B cell (primary cell): ENCODE results near the gene ADAMTS17. TPM values are rescaled to one million over a fixed set of nuclear protein-coding genes. Genes with fewer than 3 reads are reported as not detected.

Source experiments
- ATAC-seq: fragments of 200-7000 bp; cut with Tn5 transposase; one replicate; pipeline ENCODE4 v1.10.0; 2021; ENCODE audit warnings: low read depth, mild to moderate bottlenecking, moderate number of reproducible peaks, moderate library complexity
- CTCF ChIA-PET: fragments of 350-600 bp; sonication (Branson Sonifier 250); formaldehyde crosslinking; loops from one replicate; lab custom pipeline; 2021; ENCODE audit warnings: antibody characterized with exemption, inconsistent platforms; lab: Charles Lee
- POLR2A ChIA-PET: fragments of 350-600 bp; sonication (Branson Sonifier 250); formaldehyde crosslinking; loops from one replicate; lab custom pipeline; 2021; ENCODE audit warnings: antibody characterized with exemption; lab: Charles Lee
- DNase-seq: peaks from one replicate; pipeline ENCODE4 v3.0.0; 2013
- H2AFZ ChIP-seq: 2 replicates; pipeline ENCODE4 v1.6.1; 2012; ENCODE audit warnings: mild to moderate bottlenecking, low read depth, low read length; ENCODE audit not compliant: insufficient read depth, poor library complexity, severe bottlenecking
- H3K27ac ChIP-seq, 2 donors: 1 replicate in 1 of 2; 2 replicates in 1 of 2; pipeline ENCODE4 v1.5.1; 2012 to 2013; ENCODE audit warnings: low read length in 2 of 2, mild to moderate bottlenecking in 2 of 2, moderate library complexity in 1 of 2
- H3K27me3 ChIP-seq, 4 experiments: fragments of 200-600 bp in 1 of 4; sonication (generic) in 1 of 4; replicated peaks in 1 of 4; 1 replicate in 2 of 4; 2 replicates in 2 of 4; pipeline versions ENCODE4 v1.6.1 to v1.7.0; 2013 to 2016; ENCODE audit warnings: low read length in 3 of 4, mild to moderate bottlenecking in 2 of 4, mixed read lengths in 1 of 4, moderate library complexity in 1 of 4; ENCODE audit not compliant: insufficient read depth in 4 of 4, control insufficient read depth in 3 of 4; ENCODE audit errors: control extremely low read depth in 1 of 4
- H3K36me3 ChIP-seq, 2 experiments: replicated peaks in 1 of 2; 1 replicate in 1 of 2; 2 replicates in 1 of 2; pipeline versions ENCODE4 v1.6.1 to v1.7.1; 2013; ENCODE audit warnings: low read length in 1 of 2; ENCODE audit not compliant: insufficient read depth in 2 of 2, control insufficient read depth in 1 of 2; ENCODE audit errors: control extremely low read depth in 1 of 2, extremely low read depth in 1 of 2
- H3K4me1 ChIP-seq, 2 donors: fragments of 200-600 bp in 1 of 2; sonication (generic) in 1 of 2; 1 replicate in 1 of 2; 2 replicates in 1 of 2; pipeline versions ENCODE4 v1.5.1 to v1.6.1; 2013 to 2017; ENCODE audit warnings: low read length in 2 of 2; ENCODE audit not compliant: control insufficient read depth in 2 of 2, insufficient read depth in 2 of 2
- H3K4me2 ChIP-seq: replicated peaks from 2 replicates; pipeline ENCODE3; 2012; ENCODE audit warnings: mild to moderate bottlenecking, low read depth, low read length; ENCODE audit not compliant: poor library complexity, severe bottlenecking
- H3K4me3 ChIP-seq, 5 experiments: fragments of 200-600 bp in 1 of 5; sonication (generic) in 1 of 5; 1 replicate in 3 of 5; 2 replicates in 2 of 5; pipeline versions ENCODE4 v1.5.1 to v1.7.0; 2011 to 2016; ENCODE audit warnings: low read length in 4 of 5, mild to moderate bottlenecking in 4 of 5, low read depth in 2 of 5, control low read depth in 1 of 5, moderate library complexity in 1 of 5; ENCODE audit not compliant: insufficient read depth in 1 of 5; ENCODE audit errors: control extremely low read depth in 1 of 5, extremely low read depth in 1 of 5
- H3K79me2 ChIP-seq: fragments of 200-600 bp; sonication (generic); one replicate; pipeline ENCODE4 v1.6.0; 2016; ENCODE audit warnings: low read length; ENCODE audit not compliant: control insufficient read depth, insufficient read depth
- H3K9ac ChIP-seq: fragments of 200-600 bp; sonication (generic); 2 replicates; pipeline ENCODE4 v1.6.1; 2017; ENCODE audit warnings: mild to moderate bottlenecking, low read length, moderate library complexity
- H3K9me3 ChIP-seq, 3 donors: one replicate each; pipeline versions ENCODE4 v1.6.1 to v1.7.1; 2013; ENCODE audit warnings: low read length in 2 of 3; ENCODE audit not compliant: control insufficient read depth in 2 of 3, insufficient read depth in 1 of 3; ENCODE audit errors: control extremely low read depth in 1 of 3
- H4K20me1 ChIP-seq: 2 replicates; pipeline ENCODE4 v1.6.0; 2012; ENCODE audit warnings: mild to moderate bottlenecking, low read length; ENCODE audit not compliant: insufficient read depth, control insufficient read depth, poor library complexity, severe bottlenecking
- H3K27ac Mint-ChIP-seq: one replicate; pipeline ENCODE4 v1.8.0; 2021; ENCODE audit warnings: mixed read lengths
- H3K27me3 Mint-ChIP-seq: one replicate; pipeline ENCODE4 v1.8.0; 2021; ENCODE audit warnings: mixed read lengths
- H3K4me1 Mint-ChIP-seq: one replicate; pipeline ENCODE4 v1.8.0; 2021; ENCODE audit warnings: mixed read lengths
- H3K4me3 Mint-ChIP-seq: one replicate; pipeline ENCODE4 v1.8.0; 2021; ENCODE audit warnings: mixed read lengths
- H3K9me3 Mint-ChIP-seq: one replicate; pipeline ENCODE4 v1.8.0; 2022; ENCODE audit warnings: mixed read lengths; ENCODE audit not compliant: insufficient read depth
- CTCF ChIP-seq: fragments of 200-600 bp; IDR thresholded peaks from one replicate; pipeline ENCODE4 v1.8.0; 2022; ENCODE audit warnings: antibody characterized with exemption, mild to moderate bottlenecking
- EZH2 ChIP-seq: IDR thresholded peaks from 2 replicates; pipeline ENCODE4 v1.6.1; 2012; ENCODE audit warnings: borderline replicate concordance, low read depth, mild to moderate bottlenecking, moderate library complexity, low read length; ENCODE audit not compliant: insufficient read depth, poor library complexity, severe bottlenecking
- WGBS: methylation state at CpG from one replicate; pipeline ENCODE4 v1.1.5; 2013; ENCODE audit warnings: missing lambda C conversion rate; ENCODE audit not compliant: insufficient coverage; 5-methylcytosine and 5-hydroxymethylcytosine counted together
- intact Hi-C: fragments of 100-400 bp; cut with micrococcal nuclease; formaldehyde crosslinking; loops from one replicate; pipeline ENCODE4 v1.10.0; 2022
- polyA plus RNA-seq: library from polyadenylated mRNA; depleted of rRNA; stranded (reverse); fragments of >200 nt; gene quantifications from 2 replicates; pipeline ENCODE4 v1.2.3, GENCODE V29; 2012
- total RNA-seq, 2 donors: library from RNA; stranded (reverse); fragments of 120-200 nt in 1 of 2; gene quantifications; 1 replicate in 1 of 2; 2 replicates in 1 of 2; pipeline versions ENCODE4 v1.2.3 to v1.2.4, GENCODE V29; 2013 to 2022

The ADAMTS17 gene
- total and polyA plus RNA-seq, 2 donors (not counting 1 experiment from before 2014, with no cell fraction given) = 0.10 TPM; not detected in 1

- ChIA-PET CTCF (no interaction called here), POLR2A (no interaction called here)
- Histone ChIP-seq H3K9me3 (peaks cover 0 to 7% (median 3%) of the 10 kb centered on the region in 3 donors), H3K4me2 (no peak overlapping the region), H3K27me3 (peaks cover 0 to 7% (median 5%) of the 10 kb centered on the region in 4 experiments), H2AFZ (no peak overlapping the region), H3K27ac (no peak overlapping the region), H4K20me1 (no peaks in the 10 kb centered on the region), H3K9ac (no peak overlapping the region), H3K79me2 (no peaks in the 10 kb centered on the region), H3K4me1 (no peaks in the 10 kb centered on the region), H3K36me3 (no peaks in the 10 kb centered on the region), H3K4me3 (no peak overlapping the region)
- intact Hi-C loops = no loop called here
- Mint-ChIP-seq H3K27ac (no peak overlapping the region), H3K4me3 (no peak overlapping the region), H3K27me3 (peaks cover 35% of the 10 kb centered on the region), H3K9me3 (peaks cover 5% of the 10 kb centered on the region), H3K4me1 (peaks cover 3% of the 10 kb centered on the region)
- DNase-seq (no peak), ATAC-seq (no peak)
- WGBS = 8% methylated on average over 75 of the region's 82 CpGs
- TF ChIP-seq EZH2 (no peak), CTCF (no peak)
Measured at GRCh38 chr15:100373120-100373896, 31.5 kb upstream of the ADAMTS17 start.

GRCh38 chr15:100372739-100373119 is 31.0 kb upstream of the ADAMTS17 start:
- WGBS = 35% methylated on average over 9 of the region's 9 CpGs
- intact Hi-C loops = no loop called here
- Mint-ChIP-seq H3K9me3 (peaks cover 5% of the 10 kb centered on the region), H3K27me3 (peaks cover 35% of the 10 kb centered on the region), H3K4me3 (no peak overlapping the region), H3K4me1 (peaks cover 3% of the 10 kb centered on the region), H3K27ac (no peak overlapping the region)
- CTCF ChIA-PET = no interaction called here
- Histone ChIP-seq H3K36me3 (no peaks in the 10 kb centered on the region), H3K9me3 (peaks cover 0 to 4% (median 3%) of the 10 kb centered on the region in 3 donors), H3K4me3 (no peak overlapping the region), H2AFZ (no peak overlapping the region), H4K20me1 (no peaks in the 10 kb centered on the region), H3K4me1 (no peaks in the 10 kb centered on the region), H3K27me3 (peaks cover 0 to 7% (median 5%) of the 10 kb centered on the region in 4 experiments), H3K27ac (no peak overlapping the region), H3K9ac (no peak overlapping the region), H3K4me2 (no peak overlapping the region), H3K79me2 (no peaks in the 10 kb centered on the region)
- POLR2A ChIA-PET = no interaction called here
- DNase-seq (no peak), ATAC-seq (no peak)
- TF ChIP-seq EZH2 (no peak), CTCF (no peak)
